G401.6 (cell line): ENCODE results near the gene CFAP65.

Experiments
- FAIRE-seq: peaks from 2 replicates; lab custom pipeline; 2012; peaks lifted over from hg19 to GRCh38; lab: Jason Lieb, UNC

CFAP65 gene

DNA sequence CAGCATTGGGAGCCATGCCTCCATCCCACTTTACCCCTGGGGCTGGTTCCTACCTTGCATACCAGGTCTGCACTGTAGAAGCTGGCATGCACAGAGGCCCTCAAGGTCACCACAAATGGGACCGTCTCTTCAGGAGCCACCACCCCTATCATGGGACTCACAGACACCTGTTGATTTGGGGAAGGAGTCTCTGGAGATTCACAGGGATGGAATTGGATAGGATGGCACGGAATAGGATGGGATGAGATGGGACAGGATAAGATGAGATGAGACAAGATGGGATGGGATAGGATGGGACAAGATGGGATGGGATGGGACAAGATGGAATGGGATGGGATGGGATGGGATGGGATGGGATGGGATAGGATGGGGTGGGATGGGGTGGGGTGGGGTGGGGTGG lies 32.0 kb downstream of the CFAP65 start:
- no peak for FAIRE-seq

DNA sequence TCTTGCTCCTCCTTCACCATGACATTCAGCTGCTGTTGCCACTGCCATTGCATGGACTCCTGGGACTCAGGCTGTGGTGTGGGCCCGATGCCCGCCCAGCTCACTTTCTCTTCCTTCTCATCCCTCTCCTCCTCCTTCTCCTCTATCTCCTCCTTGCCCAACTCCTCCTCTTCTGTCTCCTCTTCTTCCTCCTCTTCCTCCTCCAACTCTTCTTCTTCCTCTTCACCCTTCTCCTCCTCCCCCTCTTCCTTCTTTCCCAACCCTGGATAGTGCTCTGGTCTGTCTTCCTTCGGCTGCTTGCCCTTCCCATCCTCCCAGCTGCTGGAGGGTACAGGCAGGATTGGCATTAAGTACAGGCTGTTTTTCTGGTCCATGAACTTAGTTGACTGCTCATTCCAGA lies 37.3 kb downstream of the CFAP65 start:
- FAIRE-seq: no peak

DNA sequence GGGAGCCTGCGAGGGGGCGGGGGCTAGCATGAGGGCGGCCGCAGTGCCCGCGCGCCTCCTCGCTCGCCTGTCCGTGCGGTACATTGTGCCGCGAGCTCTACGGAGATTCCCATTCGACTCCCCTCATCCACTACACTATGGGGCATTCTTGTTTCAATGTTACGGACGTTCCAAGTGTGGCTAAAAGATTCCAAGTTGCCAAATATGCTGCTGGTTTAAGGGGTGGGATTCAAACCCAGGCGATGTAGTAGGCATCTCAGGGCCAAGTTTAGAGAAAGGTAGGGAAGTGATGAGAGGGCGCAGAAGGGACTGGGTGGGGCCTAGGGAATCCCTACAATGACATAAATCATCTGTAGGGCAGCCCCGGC lies 38.1 kb downstream of the CFAP65 start:
- FAIRE-seq: no peak

DNA sequence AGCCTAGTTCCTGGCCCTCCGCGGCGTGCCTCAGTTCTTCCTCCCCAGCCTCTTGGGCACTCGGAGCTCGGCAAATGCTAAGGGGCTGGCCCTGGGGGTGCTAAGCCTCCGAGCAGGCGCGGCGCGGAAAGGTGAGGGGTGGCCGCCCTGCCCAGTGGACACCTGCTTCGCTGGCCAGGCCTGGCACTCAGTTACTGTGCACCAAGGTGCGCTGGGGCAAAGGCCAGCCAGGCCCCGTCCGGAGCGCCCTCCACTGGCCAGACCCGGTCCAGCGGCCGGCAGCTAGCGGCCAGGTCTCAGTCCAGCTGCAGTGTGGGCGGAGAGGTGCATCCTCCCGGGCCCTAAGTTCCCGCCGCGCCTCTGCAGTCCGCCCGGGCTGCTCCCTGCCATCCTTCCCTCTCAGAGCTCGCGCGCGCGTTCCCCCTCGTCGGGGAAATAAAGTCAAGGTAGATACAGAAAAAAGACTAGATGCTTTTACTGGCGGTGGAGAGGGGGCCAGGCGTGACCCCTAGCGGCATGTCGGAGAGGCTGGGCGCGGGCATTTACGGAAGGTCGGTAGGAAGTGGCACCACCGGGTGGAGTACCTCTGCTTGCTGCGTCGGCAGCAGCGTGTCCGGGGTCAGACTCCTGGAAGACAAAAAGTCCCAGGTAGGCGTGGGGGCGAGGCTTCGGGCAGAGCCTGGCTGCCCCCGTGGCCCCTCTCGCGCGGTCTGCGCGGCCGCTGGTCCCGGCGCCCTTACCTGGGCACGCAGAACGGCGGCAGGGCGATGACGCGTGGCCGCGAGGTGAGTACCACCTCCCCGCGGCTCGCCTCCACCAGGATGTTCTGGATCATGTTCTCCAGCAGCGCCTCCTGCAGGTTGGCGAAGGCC lies 38.7 kb downstream of the CFAP65 start:
- no peak for FAIRE-seq

DNA sequence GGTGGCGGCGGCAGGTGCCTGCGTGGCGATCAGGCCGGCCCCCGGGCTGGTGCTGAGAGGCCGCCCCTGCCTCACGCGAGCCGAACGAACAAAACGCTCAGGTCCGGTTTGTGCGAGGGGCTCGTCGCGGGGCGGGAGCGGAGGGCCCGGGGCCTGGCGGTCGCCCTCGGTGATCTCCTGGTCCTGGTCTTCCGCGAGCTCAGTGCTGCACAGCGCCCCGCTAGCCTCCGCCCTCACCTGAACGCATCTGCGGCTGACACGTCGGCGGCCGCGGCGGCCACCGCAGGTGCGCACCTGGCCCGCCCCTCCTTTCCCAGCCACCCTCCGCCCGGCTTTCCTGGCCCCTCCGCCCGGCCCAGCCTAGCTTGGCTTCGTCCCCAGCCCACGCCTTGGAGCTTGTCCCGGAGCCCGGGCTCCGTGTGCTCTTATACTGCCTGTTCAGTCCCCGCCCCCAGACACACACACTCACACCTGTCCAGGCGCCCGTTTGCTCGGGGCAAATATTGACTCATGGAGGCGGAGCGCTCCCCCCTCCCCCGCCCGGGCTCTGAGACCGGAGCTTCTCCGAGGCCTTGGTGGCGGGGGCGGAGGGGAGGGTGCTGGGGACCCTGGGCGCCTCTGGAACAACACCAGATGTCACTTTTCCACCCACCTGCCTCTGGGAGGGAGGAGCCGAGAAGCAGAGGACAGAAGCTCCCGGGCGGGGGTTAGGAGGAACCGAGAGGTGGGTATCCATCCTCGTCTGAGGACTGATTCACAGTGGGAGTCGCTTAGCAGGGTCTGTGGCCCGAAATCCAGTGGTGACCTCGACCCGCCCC lies 39.5 kb downstream of the CFAP65 start:
- FAIRE-seq: no peak

DNA sequence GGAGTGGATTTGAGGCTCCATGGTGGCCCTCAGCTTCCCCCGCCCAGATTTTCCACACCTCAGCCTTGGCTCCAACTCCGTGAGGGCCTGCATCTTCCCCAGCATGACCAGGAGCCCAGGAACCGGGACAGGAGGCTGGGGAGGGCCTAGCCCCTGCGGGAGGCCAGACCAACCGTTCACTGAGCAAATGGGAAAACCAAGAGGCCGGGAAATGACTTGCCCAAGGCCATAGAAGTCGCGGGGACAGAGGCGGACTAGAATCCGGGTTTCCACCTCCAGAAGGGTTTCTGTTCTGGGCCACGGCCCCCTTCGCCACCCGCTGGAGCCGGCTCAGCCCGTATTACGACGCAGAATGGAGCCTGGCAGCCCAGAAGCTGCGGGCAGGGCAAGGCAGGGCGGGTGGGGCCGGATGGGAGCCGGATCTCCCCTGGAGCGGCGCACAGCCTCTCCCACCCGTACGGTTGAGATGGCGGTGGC lies 40.2 kb downstream of the CFAP65 start:
- no peak for FAIRE-seq

DNA sequence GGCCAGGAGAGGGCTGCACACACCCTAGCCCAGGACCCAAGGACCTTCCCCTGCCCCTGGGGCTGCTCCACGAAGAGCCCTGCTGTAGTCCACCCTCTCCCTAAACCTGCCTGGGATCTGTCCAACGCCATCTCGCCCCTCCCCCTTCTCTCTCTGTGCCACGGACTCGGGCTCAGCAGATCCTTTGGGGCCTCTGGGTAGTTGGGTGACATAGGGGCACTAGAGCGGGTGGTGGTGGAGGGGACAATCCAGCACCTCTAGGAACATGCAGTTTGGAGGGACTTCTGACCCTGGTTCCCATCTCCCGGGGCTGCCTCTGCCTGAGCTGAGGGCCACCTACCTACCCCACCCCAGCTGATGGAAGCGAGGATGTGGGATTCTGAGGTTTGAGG lies 40.8 kb downstream of the CFAP65 start:
- no peak for FAIRE-seq

DNA sequence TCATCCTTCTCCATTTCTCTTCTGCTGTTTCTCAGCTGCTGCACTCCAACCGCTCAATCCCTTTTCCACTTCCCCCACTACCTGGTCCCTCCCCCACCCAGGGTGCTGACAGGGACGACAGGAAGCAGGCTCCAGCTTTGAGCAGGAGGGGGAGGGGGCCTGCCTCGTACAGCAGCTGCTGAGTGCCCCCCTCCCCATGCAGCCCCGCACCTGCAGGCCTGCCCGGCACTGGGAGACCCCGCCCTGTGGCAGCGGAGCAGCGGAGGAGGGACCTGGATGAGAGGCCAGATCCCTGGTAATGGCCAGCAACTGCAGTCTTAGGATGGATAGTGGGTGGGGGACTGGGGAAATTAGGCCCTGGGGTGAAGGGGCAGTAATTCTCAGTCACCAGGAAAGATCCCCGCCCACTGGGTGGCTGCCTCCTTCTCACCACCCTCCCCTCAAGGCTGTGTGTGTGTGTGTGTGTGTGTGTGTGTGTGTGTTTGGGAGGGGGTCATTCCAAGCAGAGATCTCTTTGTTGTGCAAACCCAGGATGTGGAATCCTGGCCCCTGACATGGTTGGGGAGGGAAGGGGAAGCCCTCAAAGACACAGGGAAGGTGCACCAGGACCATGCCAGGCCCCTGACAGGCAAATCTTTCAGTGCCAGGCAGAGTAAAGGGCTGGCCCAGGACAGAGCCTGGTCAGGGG lies 41.3 kb downstream of the CFAP65 start:
- no peak for FAIRE-seq

DNA sequence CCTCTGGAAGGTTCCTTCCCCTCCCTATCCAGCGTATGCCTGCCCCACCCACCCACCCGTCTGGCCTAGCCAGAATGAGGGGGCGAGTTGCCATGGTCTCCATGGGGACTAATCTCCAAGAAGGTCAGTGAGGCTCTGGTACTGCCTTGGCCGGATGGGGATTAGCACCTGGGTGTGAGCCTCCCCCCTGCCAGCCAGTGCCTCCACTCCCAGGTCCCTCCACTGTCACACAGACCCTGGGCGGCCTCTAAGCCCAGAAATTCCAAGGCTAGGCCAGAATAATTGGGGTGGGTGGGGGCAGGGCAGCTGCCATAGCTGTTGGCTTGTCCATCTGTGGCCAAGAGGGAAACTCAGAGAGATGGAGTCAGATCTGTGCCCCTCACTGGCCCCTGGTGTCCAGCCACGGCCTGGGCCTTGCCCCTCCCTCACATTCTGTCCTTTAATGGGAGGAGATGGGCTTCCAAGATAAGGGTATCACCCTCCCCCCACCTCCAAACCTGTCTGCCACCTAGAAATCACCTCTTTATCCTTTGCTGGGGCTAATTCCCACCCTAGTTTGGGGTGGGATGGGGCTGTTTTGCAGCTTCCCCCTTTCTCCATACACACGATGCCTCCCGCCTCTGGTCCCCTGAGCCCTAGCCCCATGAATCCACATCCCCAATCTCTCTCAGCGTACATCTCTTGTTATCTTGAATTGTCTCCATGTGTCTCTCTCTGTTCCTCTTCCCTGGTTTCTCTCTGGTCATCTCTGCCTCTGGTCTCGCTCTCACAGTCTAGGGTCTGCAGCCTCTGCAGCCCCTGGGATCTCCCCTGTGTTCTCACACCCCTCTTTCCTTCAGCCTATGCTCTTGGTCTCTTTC lies 42.1 kb downstream of the CFAP65 start:
- FAIRE-seq: no peak

DNA sequence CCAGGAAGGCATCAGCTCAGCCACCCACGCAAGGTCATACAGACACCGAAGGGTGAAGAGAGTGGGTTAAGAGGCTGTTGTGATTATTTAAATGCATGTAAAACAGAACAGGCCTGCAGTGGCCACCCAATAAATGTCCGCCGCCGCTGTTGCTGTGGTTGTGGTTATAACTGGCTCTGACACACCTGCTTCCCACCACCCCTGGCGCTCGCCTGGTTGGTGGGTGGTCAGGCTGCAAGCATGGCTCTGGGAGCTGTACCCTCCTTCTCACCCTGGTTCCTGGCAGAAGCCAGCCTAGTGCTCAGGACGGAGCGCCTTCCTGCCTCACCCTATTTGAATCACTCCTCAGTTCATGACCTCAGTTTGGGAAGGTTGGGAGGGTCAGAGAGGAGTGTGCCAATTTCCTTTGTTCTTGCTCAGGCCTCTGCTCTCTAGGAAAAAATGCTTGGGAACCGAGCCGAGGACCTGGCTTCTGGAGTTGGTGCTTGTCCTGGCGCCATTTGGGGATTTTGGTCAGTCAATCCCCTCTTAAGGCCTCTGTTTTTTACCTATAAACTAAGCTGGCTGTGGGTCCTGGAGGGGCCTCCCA lies 42.8 kb downstream of the CFAP65 start:
- FAIRE-seq: no peak

DNA sequence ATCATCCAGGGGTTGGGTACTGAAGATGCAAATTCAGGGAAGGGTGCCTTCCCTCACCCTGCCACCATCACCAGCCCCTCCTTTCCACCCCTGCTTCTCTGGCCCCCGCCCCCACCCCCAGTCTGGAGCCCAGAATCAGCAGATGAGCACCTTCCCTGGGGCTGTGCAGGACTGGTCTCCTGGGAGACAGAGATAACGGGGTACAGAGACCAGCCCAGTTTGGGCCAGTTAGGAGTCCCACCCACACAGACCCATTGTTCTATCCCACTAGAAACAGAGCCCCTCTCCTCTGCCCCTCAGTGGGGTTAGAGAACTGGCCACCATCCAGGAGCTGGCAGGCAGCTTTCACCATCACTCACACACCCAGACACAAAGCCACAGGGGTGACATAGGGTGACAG lies 43.6 kb downstream of the CFAP65 start:
- FAIRE-seq: no peak

DNA sequence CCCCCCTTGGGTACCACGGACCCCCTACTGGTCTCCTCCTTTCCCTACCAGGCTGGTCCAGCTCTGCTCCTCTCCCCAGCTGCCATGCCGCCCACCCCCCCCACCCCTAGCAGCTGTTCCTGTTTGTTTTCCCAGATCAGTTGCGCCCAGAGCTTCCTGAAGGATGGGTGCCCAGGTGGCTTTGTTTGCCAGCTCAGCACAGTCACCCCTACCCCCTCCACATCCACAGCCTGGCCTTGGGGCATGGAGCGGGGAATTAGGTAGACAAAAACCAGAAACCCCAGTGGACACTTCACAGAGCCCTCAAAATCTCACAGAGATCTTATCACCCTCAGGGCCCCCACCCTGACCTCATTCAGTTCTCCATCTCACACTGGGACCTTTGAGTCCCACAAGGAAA lies 44.4 kb downstream of the CFAP65 start:
- no peak for FAIRE-seq

DNA sequence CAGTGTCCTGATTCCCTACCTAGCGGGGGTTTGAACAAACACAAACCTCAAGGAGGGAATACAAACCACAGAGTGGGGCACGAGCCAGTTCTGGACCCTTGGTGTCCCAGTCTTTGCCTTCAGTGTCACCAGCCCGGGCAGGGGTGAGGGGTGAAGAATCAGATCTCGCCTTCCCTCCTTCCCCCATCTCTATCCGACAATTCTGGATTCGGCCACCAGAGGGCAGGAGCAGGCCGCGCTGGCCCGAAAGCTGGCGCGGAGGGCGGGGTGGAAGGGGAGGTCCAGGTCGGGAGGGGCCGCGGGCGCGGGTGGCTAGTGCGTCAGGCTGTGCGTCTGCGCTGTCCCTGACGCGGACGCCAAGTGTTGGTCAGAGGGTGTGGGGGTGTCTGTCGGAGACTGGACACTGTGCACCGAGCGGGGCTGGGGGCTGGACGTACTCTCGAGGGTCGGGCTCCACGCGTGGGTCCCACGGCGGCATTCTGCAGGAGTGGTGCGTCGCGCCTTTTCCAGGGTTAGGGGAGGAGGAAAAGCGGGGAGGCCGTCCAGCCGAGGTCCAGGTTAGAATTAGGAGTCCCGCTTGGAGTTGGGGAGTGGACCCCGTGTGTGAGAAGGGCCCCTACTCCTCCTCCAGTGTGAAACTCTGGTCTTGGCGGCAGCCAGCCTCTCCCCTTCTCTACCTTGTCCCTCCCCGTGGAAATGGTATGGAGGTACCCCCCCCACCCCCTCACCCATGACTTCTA lies 45.2 kb downstream of the CFAP65 start:
- no peak for FAIRE-seq

DNA sequence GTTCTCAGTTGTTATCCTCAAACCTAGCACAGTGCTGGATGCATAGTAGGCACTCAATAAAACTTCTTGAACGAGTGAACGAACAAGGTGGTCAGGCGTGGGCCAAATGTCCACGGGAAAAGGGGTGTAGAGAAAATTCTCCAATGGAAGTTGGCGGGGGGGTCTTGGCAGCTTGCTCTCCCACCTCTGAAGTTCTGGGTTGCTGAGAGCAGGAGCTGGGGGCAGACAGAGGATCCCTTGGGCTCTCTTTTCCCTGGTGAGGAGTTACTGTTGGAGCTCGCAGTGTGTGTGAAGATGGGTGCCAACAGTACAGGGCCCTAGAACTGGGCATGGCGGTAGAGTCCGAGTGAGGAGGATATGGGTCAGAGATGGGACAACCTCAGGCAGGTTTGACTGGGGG lies 45.8 kb downstream of the CFAP65 start:
- FAIRE-seq: no peak

DNA sequence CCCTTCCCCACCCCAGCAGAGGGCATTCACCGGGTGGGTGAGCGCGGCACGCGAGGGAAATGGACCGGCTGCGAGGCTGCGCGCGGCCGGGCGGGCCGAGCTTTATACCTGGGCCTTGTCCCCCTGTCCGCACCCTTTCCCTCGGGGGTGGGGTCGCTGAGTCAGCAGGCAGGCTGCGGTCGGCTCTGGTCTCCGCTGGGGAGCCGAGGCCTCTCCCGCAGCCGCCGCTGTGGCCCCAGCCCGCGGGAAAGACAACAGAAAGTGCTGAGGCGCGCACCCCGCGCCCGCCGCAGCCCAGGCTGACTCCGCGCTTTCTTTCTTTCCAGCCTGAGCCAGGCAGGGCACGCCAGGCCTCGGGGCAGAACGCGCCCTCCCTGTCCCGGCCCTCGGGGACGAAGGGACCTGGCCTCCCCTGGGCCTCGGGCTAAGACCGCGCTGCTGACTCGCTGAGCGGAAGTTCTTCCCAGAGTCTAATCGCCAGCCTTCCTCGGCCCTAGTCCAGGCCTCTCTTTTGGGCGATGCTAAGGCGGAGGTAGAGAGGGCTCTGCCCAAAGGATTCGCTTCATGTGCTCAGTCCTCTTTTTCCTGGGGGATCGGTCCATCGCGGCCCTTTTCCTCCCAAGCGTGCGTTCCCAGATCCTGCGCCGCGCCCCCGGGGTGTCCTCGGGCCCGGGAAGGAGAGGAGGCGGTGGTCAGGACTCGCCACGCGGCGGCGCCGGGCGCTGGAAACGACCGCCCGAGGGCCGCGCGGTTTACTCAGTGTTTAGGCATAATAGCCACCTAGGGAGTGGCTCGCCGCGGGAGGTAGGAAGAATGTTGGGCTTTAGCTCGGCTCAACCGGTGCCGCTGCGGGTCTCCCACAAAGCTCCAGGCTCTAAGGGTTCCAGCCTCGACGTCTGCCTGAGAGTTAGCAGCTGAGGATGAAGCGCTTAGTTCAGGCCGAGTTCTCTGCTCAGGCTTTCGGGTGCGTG lies 47.7 kb downstream of the CFAP65 start, which contains the start of gene CRYBA2:
Gene CRYBA2 (minus strand): TSS at position 78 of the 971 bp plus-strand sequence. CDS start 246 bp downstream, outside the sequence.
- no peak for FAIRE-seq

DNA sequence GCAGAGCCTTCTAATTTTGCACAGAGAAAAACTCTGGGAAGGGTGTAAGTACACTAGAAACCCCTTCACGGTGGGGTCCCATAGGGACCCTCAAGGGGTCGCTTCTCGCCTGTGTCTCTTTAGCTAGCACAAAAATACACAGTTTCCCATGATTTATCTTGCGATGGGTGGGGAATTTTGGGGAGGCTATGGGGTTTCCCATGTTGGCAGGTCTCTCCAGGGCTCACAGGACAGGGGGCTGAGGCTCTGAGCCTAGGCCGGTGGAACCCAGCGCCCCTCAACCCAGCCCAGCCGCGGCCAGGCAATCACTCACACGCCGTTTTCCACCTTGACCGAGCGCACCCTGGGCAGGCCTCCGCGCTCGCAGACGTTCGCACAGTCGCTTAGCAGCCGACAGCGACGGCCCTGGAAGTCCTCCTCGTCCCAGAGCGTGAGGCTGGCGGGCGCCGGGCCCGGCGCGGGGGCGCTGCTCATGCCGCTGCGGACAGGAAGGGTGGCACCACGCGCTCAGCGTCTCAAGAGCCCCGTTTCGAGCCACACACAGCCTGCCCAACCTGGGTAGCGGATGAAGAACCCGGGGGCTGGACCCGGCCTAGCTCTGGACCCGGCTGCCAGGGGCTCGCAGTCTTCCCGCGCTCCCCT lies 48.5 kb downstream of the CFAP65 start:
- FAIRE-seq: no peak

DNA sequence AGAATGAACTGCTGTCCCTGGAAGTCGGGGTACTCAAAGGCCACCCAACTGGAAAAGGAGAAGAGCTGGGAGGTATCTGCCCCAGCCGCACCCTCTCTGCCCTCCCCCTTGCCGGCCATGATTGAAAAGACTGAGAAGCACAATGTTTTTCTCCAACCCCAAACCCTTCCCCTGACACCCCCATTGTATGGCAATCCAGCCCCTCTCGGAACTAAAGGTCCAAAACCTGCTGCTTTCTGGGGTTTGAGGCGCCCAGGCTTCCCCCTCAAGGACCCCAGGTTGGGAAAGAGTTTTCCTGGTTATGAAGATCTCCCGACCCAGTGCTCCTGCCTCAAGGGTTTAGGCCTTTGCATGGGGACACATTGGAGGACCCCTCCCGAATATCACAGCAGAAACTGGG lies 49.1 kb downstream of the CFAP65 start:
- FAIRE-seq: no peak

DNA sequence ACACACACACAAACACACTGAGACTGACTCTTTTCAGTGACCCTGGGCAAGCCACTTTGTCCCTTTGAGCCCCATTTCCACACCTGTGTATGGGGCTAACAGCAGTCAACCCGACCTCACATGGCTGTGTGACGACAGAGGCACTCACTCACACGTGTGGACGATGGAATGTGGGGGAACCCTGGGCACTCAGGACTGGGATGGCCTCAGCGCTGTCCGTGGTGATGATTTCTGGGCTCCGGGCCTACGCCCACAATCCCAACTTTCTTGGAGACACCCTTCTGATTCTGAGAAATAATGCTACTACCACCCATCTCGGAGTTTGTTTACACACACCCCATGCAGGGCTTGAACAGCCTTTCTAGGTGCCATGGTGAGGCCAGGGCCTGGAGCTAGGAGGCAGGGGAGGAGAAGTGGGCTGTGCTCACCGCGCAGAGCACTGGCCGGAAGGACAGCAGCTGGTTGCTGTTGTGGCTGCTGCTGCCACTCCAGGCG lies 49.6 kb downstream of the CFAP65 start:
- FAIRE-seq: no peak

DNA sequence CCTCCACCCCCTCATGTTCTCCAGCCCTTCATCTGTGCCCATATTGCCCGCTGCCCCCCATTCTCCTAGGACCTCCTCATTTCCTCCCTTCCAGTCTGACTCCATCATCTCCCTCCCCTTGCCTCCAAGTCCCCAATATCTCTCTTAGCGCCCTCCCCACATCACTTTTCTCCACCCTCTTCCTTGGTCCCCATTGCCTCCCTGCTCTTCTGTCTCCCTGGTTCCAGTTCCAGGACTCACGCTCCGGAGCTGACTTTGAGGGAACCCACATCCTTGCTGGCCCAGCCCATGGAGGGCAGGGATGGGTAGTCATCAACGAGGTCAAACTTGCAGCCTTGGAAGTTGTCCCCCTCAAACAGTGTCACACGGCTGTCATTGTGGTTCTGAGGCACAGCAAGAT lies 50.7 kb downstream of the CFAP65 start:
- FAIRE-seq: no peak
